Mucosa of rectum (tissue), 2 donors: ENCODE results near the gene NEDD4L.
A peak's percentile ranks its signal among the peaks of the same experiment; 100 is the strongest.
"Not testable (repeated sequence)": the region's sequence is repeated elsewhere in the genome, so short reads cannot be mapped to it uniquely, and the experiment has no call there.

Source experiments
- H3K27ac ChIP-seq, 2 donors: one replicate each; pipeline ENCODE4 v1.7.0; 2013; ENCODE audit warnings: inconsistent platforms in 2 of 2, low read depth in 2 of 2, low read length in 2 of 2
- H3K27me3 ChIP-seq, 2 donors: one replicate each; pipeline ENCODE4 v1.7.0; 2013; ENCODE audit warnings: low read length in 2 of 2; ENCODE audit not compliant: control insufficient read depth in 2 of 2, insufficient read depth in 2 of 2
- H3K36me3 ChIP-seq, 2 donors: one replicate each; pipeline ENCODE4 v1.7.0; 2013; ENCODE audit warnings: low read length in 2 of 2; ENCODE audit not compliant: control insufficient read depth in 2 of 2, insufficient read depth in 2 of 2
- H3K4me1 ChIP-seq, 2 donors: one replicate each; pipeline ENCODE4 v1.7.0; 2013; ENCODE audit warnings: low read length in 2 of 2, mild to moderate bottlenecking in 1 of 2; ENCODE audit not compliant: control insufficient read depth in 2 of 2, insufficient read depth in 2 of 2
- H3K4me3 ChIP-seq, 2 donors: one replicate each; pipeline ENCODE4 v1.7.0; 2013; ENCODE audit warnings: low read length in 2 of 2
- H3K9ac ChIP-seq, 2 donors: one replicate each; pipeline ENCODE4 v1.7.0; 2013; ENCODE audit warnings: low read length in 2 of 2, low read depth in 1 of 2, mild to moderate bottlenecking in 1 of 2
- H3K9me3 ChIP-seq, 2 donors: one replicate each; pipeline ENCODE4 v1.7.0; 2013; ENCODE audit warnings: low read length in 2 of 2; ENCODE audit not compliant: control insufficient read depth in 2 of 2
- donor health status: healthy.
- donor health status: Normal muscosa, but diverticular disease.

NEDD4L gene

DNA sequence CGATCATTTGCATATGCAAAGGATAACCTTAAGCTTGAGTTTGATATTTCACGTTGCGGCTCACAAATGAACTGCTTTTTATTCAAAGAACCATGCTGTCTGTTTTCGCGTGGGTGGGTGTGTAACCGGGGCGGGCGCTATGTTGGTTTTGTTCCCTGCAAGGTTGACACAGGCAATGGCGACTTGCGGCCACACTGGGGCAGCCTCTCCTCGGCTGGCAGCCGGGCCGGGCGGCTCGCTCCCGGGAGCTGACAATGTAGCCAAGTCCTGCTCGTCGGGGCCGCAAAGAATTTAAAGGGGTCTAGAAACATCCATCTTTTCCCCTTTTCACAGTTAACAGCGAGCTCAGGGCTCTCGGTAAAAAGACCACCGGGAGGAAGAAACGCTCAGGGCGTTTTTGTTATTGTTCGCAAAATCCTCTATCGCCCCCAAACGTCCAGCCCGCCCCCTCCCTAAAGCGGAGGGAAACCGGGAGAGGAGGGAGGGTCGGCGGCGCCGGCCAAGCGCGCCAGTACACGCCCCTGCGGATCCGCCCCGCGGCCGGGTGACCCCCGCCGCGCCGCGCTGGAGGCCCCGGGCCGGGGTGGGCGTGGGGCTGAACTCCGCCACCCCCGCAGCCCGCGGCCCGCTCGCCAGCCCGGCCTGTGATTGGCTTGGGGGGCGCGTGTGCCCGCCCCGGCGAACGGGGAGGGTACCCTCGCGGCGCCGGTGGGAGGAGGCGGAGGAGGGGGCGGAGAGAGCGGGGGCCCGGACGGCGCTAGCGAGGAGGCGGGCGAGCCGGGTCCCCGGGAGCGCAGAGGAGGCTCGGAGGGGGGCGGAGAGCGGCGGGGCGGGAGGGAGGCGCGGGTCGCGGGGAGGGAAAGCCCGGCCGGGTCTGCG is at the start of gene NEDD4L:
Gene NEDD4L (plus strand): TSS at position 736 of the 879 bp plus-strand sequence. CDS start 435 bp downstream, outside the sequence.
- Histone ChIP-seq H3K36me3 (no peaks in the 10 kb centered on the region), H3K27ac (peak within 1 kb of the TSS; percentile 85 to 86), H3K9ac (peak within 1 kb of the TSS; percentile 71 to 72), H3K4me1 (peaks cover 13 to 16% of the 10 kb centered on the region in 2 donors), H3K27me3 (no peaks in the 10 kb centered on the region), H3K4me3 (peak within 1 kb of the TSS; percentile 76 to 89), H3K9me3 (no peaks in the 10 kb centered on the region)

DNA sequence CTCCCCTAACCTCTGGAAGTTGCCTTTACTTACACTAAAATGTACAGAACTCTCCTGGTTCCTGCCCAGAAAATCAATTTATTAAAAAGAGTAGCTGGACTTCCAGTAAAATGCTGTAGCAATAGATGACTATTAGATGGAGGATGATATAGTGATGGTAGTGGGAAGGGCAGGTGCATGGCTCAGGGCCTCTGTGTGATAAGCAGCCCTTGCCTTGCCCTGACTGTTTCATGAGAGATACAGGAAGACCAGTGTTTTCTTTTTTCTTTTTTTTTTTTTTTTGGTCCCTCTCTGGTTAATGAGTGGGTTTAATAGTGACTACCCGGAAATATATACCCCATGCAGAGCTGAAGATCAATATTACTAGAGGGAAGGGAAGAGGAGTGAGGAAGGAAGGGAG is 48.7 kb upstream of the NEDD4L start:
- no peak overlapping the region for H3K4me3 ChIP-seq
- no peaks in the 10 kb centered on the region for H3K4me1 ChIP-seq
- no peak overlapping the region for H3K9ac ChIP-seq
- H3K9me3 ChIP-seq, result no peaks in the 10 kb centered on the region
- no peak overlapping the region for H3K27ac ChIP-seq
- H3K36me3 ChIP-seq, result no peaks in the 10 kb centered on the region
- no peaks in the 10 kb centered on the region for H3K27me3 ChIP-seq

DNA sequence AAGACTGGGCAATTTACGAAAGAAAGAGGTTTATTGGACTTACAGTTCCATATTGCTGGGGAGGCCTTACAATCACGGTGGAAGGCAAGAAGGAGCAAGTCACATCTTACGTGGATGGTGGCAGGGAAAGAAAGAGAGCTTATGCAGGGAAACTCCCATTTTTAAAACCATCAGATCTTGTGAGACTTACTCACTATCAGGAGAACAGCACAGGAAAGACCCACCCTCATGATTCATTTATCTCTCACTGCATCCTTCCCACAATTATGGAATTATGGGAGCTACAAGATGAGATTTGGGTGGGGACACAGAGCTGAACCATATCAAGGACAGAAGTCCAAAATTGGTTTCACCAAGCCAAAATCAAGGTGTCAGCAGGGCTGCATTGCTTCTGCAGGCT is 47.1 kb upstream of the NEDD4L start:
- H3K4me1 ChIP-seq, H3K27ac ChIP-seq, H3K36me3 ChIP-seq, H3K9ac ChIP-seq, H3K27me3 ChIP-seq, H3K4me3 ChIP-seq, H3K9me3 ChIP-seq: not testable (repeated sequence)

DNA sequence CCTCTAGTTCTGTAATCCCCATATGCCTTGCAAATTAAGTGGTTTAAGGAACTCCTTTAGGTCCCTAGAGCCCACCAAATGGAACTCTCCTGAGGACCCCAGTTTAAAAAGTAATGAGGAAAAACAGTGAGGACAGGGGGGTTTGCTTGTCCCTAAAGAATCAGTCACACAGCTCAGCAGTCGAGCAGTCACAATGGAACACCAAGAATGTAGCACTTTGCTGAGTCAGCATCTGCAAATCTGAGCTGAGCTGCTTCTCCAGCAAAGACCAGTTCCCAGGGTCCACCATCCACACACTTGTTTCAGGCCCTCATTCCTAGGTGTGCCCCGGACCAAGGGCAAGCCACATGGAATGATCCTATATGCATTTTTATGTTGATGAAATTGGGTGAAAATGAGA is 46.2 kb upstream of the NEDD4L start:
- H3K9me3 ChIP-seq, result no peaks in the 10 kb centered on the region
- no peak overlapping the region for H3K4me3 ChIP-seq
- H3K36me3 ChIP-seq, result no peaks in the 10 kb centered on the region
- no peaks in the 10 kb centered on the region for H3K4me1 ChIP-seq
- no peak overlapping the region for H3K27ac ChIP-seq
- no peaks in the 10 kb centered on the region for H3K27me3 ChIP-seq
- H3K9ac ChIP-seq, result no peak overlapping the region

DNA sequence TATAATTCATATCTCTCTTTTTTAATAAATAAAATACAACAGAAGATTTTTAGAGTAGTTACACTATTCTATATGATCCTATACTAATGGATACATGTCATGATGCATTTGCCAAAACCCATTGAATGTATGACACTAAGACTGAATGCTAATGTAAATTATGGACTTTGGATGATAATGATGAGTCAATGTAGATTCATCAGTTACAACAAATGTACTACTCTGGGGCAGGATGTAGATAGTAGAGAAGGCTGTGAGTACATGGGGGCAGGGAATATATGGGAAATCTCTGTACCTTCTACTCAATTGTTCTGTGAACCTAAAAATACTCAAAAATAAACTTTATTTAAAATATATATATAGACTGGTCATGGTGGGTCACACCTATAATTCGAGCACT is 45.6 kb upstream of the NEDD4L start:
- H3K9ac ChIP-seq, result no peak overlapping the region
- H3K4me1 ChIP-seq, result no peaks in the 10 kb centered on the region
- H3K27me3 ChIP-seq, result no peaks in the 10 kb centered on the region
- H3K9me3 ChIP-seq, result no peaks in the 10 kb centered on the region
- no peak overlapping the region for H3K27ac ChIP-seq
- H3K36me3 ChIP-seq, result no peaks in the 10 kb centered on the region
- H3K4me3 ChIP-seq, result no peak overlapping the region

DNA sequence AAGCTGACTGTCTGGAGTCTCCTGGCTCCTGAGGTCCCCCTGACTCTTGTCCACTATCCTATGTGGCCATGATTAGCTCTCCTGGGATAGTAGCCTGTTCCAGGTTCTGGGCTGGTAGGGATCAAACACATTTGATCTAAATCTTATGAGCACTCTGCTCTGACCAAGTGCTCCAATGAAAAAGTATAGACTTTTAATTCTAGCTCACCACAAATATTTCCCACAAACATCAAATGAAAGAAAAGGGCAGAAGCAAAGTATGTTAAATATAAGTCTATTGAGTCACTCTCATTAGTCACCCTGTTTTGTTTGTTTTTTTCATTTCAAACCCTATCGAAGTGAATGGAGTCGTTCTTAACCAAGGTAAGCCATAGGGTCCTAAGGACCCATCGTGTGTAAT is 39.7 kb upstream of the NEDD4L start:
- Histone ChIP-seq H3K36me3 (no peaks in the 10 kb centered on the region), H3K9ac (no peak overlapping the region), H3K27me3 (no peaks in the 10 kb centered on the region), H3K4me1 (no peaks in the 10 kb centered on the region), H3K9me3 (no peaks in the 10 kb centered on the region), H3K4me3 (no peak overlapping the region), H3K27ac (no peak overlapping the region)

DNA sequence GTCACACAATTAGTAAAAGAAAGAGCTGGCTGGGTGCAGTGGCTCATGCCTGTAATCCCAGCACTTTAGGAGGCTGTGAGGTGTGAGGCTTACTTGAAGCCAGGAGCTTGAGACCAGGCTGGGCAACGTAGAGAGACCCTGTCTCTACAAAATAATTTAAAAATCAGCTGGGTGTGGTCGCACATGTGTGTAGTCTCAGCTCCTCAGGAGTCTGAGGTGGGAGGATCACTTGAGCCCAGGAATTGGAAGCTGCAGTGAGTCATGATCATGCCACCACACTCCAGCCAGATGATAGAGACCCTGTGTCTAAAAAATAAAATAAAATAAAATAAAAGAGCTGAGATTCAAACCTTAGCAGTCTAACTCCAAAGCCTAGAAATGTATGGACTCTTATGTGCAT is 39.0 kb upstream of the NEDD4L start:
- Histone ChIP-seq H3K4me3 (no peak overlapping the region), H3K27ac (no peak overlapping the region), H3K9ac (no peak overlapping the region), H3K9me3 (no peaks in the 10 kb centered on the region), H3K27me3 (no peaks in the 10 kb centered on the region), H3K36me3 (no peaks in the 10 kb centered on the region), H3K4me1 (no peaks in the 10 kb centered on the region)

DNA sequence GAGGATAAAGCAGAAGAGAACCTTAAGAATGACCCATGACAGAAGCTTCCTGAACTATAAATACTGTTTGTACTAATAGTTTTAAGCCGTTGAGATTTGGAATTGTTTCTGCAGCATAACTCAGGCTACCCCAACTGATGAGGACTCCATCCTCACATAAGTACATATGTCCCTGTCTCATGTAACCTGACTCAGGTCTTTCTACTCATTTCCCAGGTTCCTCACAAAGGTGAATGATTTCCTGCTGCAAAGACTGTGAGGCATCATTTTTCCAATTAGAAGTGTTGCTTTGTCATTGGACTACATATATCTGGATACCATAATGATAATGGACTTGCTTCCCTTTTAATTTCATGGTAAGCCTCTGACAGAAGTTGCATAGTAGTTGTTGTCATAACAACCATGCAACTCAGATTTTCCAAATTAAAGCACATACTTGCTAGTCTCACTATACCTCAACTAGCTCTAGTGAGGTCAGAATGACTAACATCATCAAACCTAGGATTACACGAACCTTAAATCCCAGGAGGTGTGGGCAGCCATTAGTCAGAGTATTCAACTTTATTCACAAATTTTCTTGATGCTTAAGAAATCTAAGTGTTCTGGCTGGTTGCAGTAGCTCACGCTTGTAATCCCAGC is 38.0 kb upstream of the NEDD4L start:
- Histone ChIP-seq H3K4me3 (no peak overlapping the region), H3K27ac (no peak overlapping the region), H3K9me3 (no peaks in the 10 kb centered on the region), H3K4me1 (no peaks in the 10 kb centered on the region), H3K27me3 (no peaks in the 10 kb centered on the region), H3K9ac (no peak overlapping the region), H3K36me3 (no peaks in the 10 kb centered on the region)

DNA sequence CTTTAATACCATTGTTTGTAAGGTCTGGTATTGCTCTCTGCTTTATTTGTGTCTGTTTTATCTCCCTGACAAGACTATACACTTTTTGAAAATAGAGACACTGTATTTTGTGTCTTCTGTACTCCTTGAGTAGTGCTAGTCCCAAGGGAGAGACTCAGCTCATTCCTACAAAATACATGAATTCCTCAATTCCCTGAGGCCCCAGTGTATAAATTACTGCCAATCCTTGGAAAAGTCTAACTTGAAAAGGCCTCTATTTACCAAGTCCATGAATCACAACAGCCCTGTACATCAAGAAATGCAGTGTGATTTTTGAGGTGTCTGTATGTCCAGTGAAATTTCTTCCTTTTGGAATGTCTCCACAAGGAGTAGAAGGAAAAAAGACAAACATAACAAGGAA is 34.9 kb upstream of the NEDD4L start:
- Histone ChIP-seq H3K27me3 (no peaks in the 10 kb centered on the region), H3K36me3 (no peaks in the 10 kb centered on the region), H3K27ac (no peak overlapping the region), H3K4me1 (peaks cover 12 to 15% of the 10 kb centered on the region in 2 donors), H3K9me3 (no peaks in the 10 kb centered on the region), H3K9ac (no peak overlapping the region), H3K4me3 (no peak overlapping the region)

DNA sequence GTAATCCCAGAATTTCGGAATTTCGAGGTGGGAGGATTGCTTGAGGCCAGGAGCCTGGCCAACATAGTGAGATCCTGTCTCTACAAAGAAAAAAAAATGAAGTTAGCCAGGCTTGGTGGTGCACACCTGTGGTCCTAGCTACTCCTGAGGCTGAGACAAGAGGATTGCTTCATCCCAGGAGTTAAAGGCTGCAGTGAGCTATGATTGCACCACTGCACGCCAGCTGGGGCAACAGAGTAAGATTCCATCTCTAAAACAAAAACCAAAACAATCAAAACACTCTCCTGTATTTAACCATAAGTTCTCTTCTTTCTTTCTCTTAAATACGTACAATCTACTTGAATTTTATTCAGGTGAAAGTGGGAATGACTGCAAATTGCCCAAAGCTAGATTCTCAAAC is 33.8 kb upstream of the NEDD4L start:
- Histone ChIP-seq H3K36me3 (no peaks in the 10 kb centered on the region), H3K9ac (no peak overlapping the region), H3K4me1 (peaks cover 17 to 20% of the 10 kb centered on the region in 2 donors), H3K4me3 (no peak overlapping the region), H3K27me3 (no peaks in the 10 kb centered on the region), H3K27ac (no peak overlapping the region), H3K9me3 (no peaks in the 10 kb centered on the region)
